Breast epithelium (tissue), 4 donors: ENCODE data around the gene UNC119. TPM values are rescaled to one million over a fixed set of nuclear protein-coding genes. Genes with fewer than 3 reads are reported as not detected.

Experiments used
- DNase-seq, 2 donors: peaks; one replicate each; pipeline ENCODE4 v3.0.0-alpha.2; 2019; ENCODE audit warnings: low spot score in 2 of 2
- H3K27ac ChIP-seq, 2 donors: fragments of 200-600 bp; sonication (generic) in 1 of 2; one replicate each; pipeline ENCODE4 v1.5.1; 2016 to 2019; ENCODE audit warnings: mild to moderate bottlenecking in 1 of 2
- H3K27me3 ChIP-seq, 2 donors: fragments of 200-600 bp; sonication (generic) in 1 of 2; one replicate each; pipeline versions ENCODE4 v1.5.1 to v1.6.0; 2017 to 2019; ENCODE audit warnings: control low read depth in 1 of 2, mild to moderate bottlenecking in 1 of 2
- H3K36me3 ChIP-seq: fragments of 200-600 bp; one replicate; pipeline ENCODE4 v1.5.1; 2019
- H3K4me1 ChIP-seq, 2 donors: fragments of 200-600 bp; sonication (generic); one replicate each; pipeline ENCODE4 v1.5.1; 2016 to 2019; ENCODE audit warnings: control low read depth in 1 of 2
- H3K4me3 ChIP-seq, 3 donors: fragments of 200-600 bp; sonication (generic); 1 replicate in 2 of 3; 2 replicates in 1 of 3; pipeline ENCODE4 v1.5.1; 2016 to 2019; ENCODE audit warnings: mild to moderate bottlenecking in 3 of 3, moderate library complexity in 2 of 3
- H3K9me3 ChIP-seq, 2 donors: fragments of 200-600 bp; sonication (generic) in 1 of 2; one replicate each; pipeline ENCODE4 v1.5.1; 2016 to 2019; ENCODE audit warnings: control low read depth in 1 of 2
- CTCF ChIP-seq, 3 donors: fragments of 450-650 bp; IDR thresholded peaks; one replicate each; pipeline ENCODE4 v1.5.1; 2016 to 2017; ENCODE audit warnings: antibody characterized with exemption in 3 of 3, mild to moderate bottlenecking in 3 of 3, moderate library complexity in 3 of 3
- POLR2A ChIP-seq: fragments of 450-650 bp; IDR thresholded peaks from one replicate; pipeline ENCODE4 v1.6.1; 2016; ENCODE audit warnings: antibody characterized with exemption, mild to moderate bottlenecking, moderate library complexity
- POLR2AphosphoS5 ChIP-seq, 3 donors: sonication (generic); formaldehyde crosslinking; IDR thresholded peaks; one replicate each; pipeline ENCODE4 v1.6.1; 2017; ENCODE audit warnings: antibody characterized with exemption in 3 of 3
- intact Hi-C: fragments of 100-400 bp; cut with DNase I; formaldehyde crosslinking; loops from one replicate; pipeline ENCODE4 v1.15.1; 2023; ENCODE audit warnings: low total_unique reads
- total RNA-seq, 3 donors: library from RNA; depleted of rRNA; stranded (reverse); fragments of >200 nt; gene quantifications; one replicate each; pipeline ENCODE4 v1.1.0, GENCODE V29; 2016

Gene UNC119
- total RNA-seq, 3 donors from 2014 or later = 19.2 to 34.1 (median 32.9) TPM

DNA sequence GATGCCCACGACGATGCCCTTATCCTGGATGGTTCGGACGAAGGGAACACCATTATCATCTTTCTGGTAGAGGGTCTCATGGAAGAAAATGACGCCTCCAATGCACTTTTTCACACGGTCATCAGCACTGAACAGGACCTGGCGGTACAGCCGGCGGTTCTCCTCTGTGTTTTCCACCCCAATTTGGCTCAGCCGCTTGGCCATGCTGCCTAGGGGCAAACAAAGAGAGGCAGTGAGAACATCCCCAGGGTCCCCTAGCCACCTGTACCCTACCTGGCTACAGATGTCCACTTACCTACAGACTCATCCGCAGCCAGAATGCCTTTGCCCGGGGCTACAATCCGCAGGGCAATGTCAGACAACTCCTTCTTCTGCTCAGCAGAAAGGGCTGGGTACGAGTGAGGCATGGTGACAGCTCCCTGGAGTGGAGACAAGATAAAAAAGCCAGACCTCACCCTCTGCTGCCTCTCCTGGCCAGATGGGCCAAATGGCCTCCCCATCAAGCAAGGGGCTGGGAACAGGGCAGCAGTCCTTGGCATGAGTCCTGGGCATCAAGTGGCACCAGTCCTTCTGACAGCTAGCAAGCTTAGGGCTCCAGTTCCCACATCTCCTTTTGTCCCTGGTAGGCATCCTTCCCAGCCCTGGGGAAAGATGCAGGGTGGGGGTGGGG, 22.8 kb upstream of the UNC119 start:
- Histone ChIP-seq H3K27ac (no peak overlapping the region), H3K4me3 (no peak overlapping the region), H3K36me3 (no peaks in the 10 kb centered on the region), H3K27me3 (no peaks in the 10 kb centered on the region), H3K4me1 (no peaks in the 10 kb centered on the region), H3K9me3 (no peaks in the 10 kb centered on the region)
- TF ChIP-seq CTCF (IDR thresholded peaks at IDR 0.05) (no peak), POLR2AphosphoS5 (IDR thresholded peaks at IDR 0.05) (no peak), POLR2A (no peak)
- no peak for DNase-seq
- intact Hi-C loops = no loop called here

- Histone ChIP-seq H3K4me3 (no peak overlapping the region), H3K27ac (no peak overlapping the region), H3K9me3 (no peaks in the 10 kb centered on the region), H3K36me3 (no peaks in the 10 kb centered on the region), H3K4me1 (no peaks in the 10 kb centered on the region), H3K27me3 (no peaks in the 10 kb centered on the region)
- TF ChIP-seq POLR2A (no peak), POLR2AphosphoS5 (IDR thresholded peaks at IDR 0.05) (no peak), CTCF (IDR thresholded peaks at IDR 0.05) (no peak)
- intact Hi-C loops = no loop called here
- no peak for DNase-seq
Measured at GRCh38 chr17:28574526-28574925, 22.1 kb upstream of the UNC119 start.

- no peak for DNase-seq
- TF ChIP-seq CTCF (IDR thresholded peaks at IDR 0.05) = no peak
- TF ChIP-seq POLR2A = no peak
- TF ChIP-seq POLR2AphosphoS5 (IDR thresholded peaks at IDR 0.05) = no peak
- Histone ChIP-seq H3K27ac (no peak overlapping the region), H3K4me1 (no peaks in the 10 kb centered on the region), H3K36me3 (no peaks in the 10 kb centered on the region), H3K4me3 (no peak overlapping the region), H3K27me3 (no peaks in the 10 kb centered on the region), H3K9me3 (no peaks in the 10 kb centered on the region)
- intact Hi-C loops = no loop called here
Measured at GRCh38 chr17:28573966-28574480, 21.6 kb upstream of the UNC119 start.

- no peak for DNase-seq
- intact Hi-C loops = no loop called here
- no peak for TF ChIP-seq CTCF (IDR thresholded peaks at IDR 0.05)
Measured at GRCh38 chr17:28573521-28573920, 21.1 kb upstream of the UNC119 start.

GRCh38 chr17:28573040-28573380, 20.6 kb upstream of the UNC119 start:
- no peak for TF ChIP-seq CTCF (IDR thresholded peaks at IDR 0.05)
- TF ChIP-seq POLR2AphosphoS5 (IDR thresholded peaks at IDR 0.05) = no peak
- TF ChIP-seq POLR2A = no peak
- Histone ChIP-seq H3K27ac (no peak overlapping the region), H3K4me1 (no peaks in the 10 kb centered on the region), H3K4me3 (no peak overlapping the region), H3K9me3 (no peaks in the 10 kb centered on the region), H3K36me3 (no peaks in the 10 kb centered on the region), H3K27me3 (no peaks in the 10 kb centered on the region)
- intact Hi-C loops = no loop called here
- no peak for DNase-seq

More at GRCh38 chr17:28573521-28573920, 21.1 kb upstream of the UNC119 start:
- Histone ChIP-seq H3K27me3 (no peaks in the 10 kb centered on the region), H3K4me1 (no peaks in the 10 kb centered on the region), H3K27ac (no peak overlapping the region), H3K36me3 (no peaks in the 10 kb centered on the region), H3K4me3 (no peak overlapping the region), H3K9me3 (no peaks in the 10 kb centered on the region)
